ENCODE data around the gene SLC35F4.

The SLC35F4 gene

GRCh38 chr14:57848353-57848752 lies 17.5 kb downstream of the SLC35F4 start:
- DNase-seq, result peak; percentile 75

- DNase-seq, result no peak
Measured at GRCh38 chr14:57847706-57848105, 18.2 kb downstream of the SLC35F4 start.

- DNase-seq, result peak; percentile 85
Measured at GRCh38 chr14:57847096-57847495, 18.8 kb downstream of the SLC35F4 start.

GRCh38 chr14:57846596-57846995 lies 19.3 kb downstream of the SLC35F4 start:
- DNase-seq, result peak; percentile 56

- DNase-seq, result peak; percentile 83
Measured at GRCh38 chr14:57845802-57846531, 19.9 kb downstream of the SLC35F4 start.

GRCh38 chr14:57845316-57845715 lies 20.6 kb downstream of the SLC35F4 start:
- no peak for DNase-seq

- no peak for DNase-seq
Measured at GRCh38 chr14:57837267-57837666, 28.6 kb downstream of the SLC35F4 start.

- no peak for DNase-seq
Measured at GRCh38 chr14:57835766-57836165, 30.1 kb downstream of the SLC35F4 start.

- no peak for DNase-seq
Measured at GRCh38 chr14:57834961-57835360, 30.9 kb downstream of the SLC35F4 start.

GRCh38 chr14:57834001-57834598 lies 31.8 kb downstream of the SLC35F4 start:
- DNase-seq, result peak; percentile 64

GRCh38 chr14:57833323-57833722 lies 32.6 kb downstream of the SLC35F4 start:
- DNase-seq, result peak; percentile 98

GRCh38 chr14:57831981-57832380 lies 33.9 kb downstream of the SLC35F4 start:
- DNase-seq, result peak; percentile 42

GRCh38 chr14:57828713-57829112 lies 37.2 kb downstream of the SLC35F4 start:
- DNase-seq, result no peak

- DNase-seq, result no peak
Measured at GRCh38 chr14:57823015-57823660, 42.8 kb downstream of the SLC35F4 start.

- DNase-seq, result no peak
Measured at GRCh38 chr14:57822081-57822480, 43.8 kb downstream of the SLC35F4 start.

- no peak for DNase-seq
Measured at GRCh38 chr14:57820581-57820980, 45.3 kb downstream of the SLC35F4 start.

GRCh38 chr14:57818511-57818910 lies 47.4 kb downstream of the SLC35F4 start:
- no peak for DNase-seq

- peak; percentile 53 for DNase-seq
Measured at GRCh38 chr14:57816568-57817284, 49.2 kb downstream of the SLC35F4 start.

- DNase-seq, result no peak
Measured at GRCh38 chr14:57814726-57815125, 51.2 kb downstream of the SLC35F4 start.

GRCh38 chr14:57812741-57813140 lies 53.2 kb downstream of the SLC35F4 start:
- DNase-seq, result no peak

- no peak for DNase-seq
Measured at GRCh38 chr14:57811998-57812546, 53.8 kb downstream of the SLC35F4 start.

- no peak for DNase-seq
Measured at GRCh38 chr14:57809808-57810207, 56.1 kb downstream of the SLC35F4 start.

- DNase-seq, result no peak
Measured at GRCh38 chr14:57797160-57797559, 68.7 kb downstream of the SLC35F4 start.
